ENCODE measurements around the gene PTPRJ. TPM values are rescaled to one million over a fixed set of nuclear protein-coding genes. Genes with fewer than 3 reads are reported as not detected.

The PTPRJ gene
- total RNA-seq, 1 experiment from 2014 or later = 43.7 TPM

DNA sequence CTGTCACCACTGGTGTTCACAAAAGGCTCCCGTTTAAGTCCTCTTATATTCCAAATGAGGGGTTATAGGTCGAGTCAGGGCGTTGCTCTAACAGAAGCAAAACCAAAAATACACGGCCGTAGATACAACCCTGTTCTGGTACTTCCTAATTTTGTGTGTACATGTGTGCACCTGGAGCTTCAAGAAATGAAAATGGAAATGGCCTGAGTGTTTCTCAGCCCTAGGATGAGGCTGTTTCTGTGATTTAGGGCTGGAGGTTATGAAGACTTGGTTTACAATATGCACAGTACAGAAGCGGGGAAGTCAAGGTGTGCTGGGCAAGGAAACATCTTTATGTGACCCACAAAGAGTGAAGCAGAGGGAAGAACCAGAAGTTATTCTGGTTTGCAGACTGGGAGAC lies 125.8 kb downstream of the PTPRJ start:
- H3K36me3 ChIP-seq (ENCODE audit: low read depth) = no peaks in the 10 kb centered on the region
- CTCF ChIA-PET = no interaction called here
- POLR2A ChIA-PET (ENCODE audit: unreplicated experiment) = no interaction called here
- H3F3A ChIP-seq (ENCODE audit: insufficient read depth, low read depth) = peaks cover 32% of the 10 kb centered on the region; the same call in 1 of the 2 replicates
- H2AFZ ChIP-seq = no peak overlapping the region
- H3K27ac ChIP-seq = no peak overlapping the region
- H3K4me2 ChIP-seq = no peak overlapping the region
- H3K4me1 ChIP-seq (replicated peaks; ENCODE audit: insufficient read depth) = peaks cover 41% of the 10 kb centered on the region
- H3K27me3 ChIP-seq (ENCODE audit: insufficient read depth, low read depth) = no peaks in the 10 kb centered on the region
- no peaks in the 10 kb centered on the region for H3K9me2 ChIP-seq (ENCODE audit: insufficient read depth)
- no peak for DNase-seq
- H3K79me2 ChIP-seq (ENCODE audit: low read depth) = peaks cover 66% of the 10 kb centered on the region
- H3K9me3 ChIP-seq (ENCODE audit: insufficient read depth, low read depth) = no peaks in the 10 kb centered on the region
- intact Hi-C loops (cut with micrococcal nuclease; ENCODE audit: unreplicated experiment) = no loop called here
- BruUV-seq (replicated peaks) = no TSS peak
- TF ChIP-seq, protein P1, sequence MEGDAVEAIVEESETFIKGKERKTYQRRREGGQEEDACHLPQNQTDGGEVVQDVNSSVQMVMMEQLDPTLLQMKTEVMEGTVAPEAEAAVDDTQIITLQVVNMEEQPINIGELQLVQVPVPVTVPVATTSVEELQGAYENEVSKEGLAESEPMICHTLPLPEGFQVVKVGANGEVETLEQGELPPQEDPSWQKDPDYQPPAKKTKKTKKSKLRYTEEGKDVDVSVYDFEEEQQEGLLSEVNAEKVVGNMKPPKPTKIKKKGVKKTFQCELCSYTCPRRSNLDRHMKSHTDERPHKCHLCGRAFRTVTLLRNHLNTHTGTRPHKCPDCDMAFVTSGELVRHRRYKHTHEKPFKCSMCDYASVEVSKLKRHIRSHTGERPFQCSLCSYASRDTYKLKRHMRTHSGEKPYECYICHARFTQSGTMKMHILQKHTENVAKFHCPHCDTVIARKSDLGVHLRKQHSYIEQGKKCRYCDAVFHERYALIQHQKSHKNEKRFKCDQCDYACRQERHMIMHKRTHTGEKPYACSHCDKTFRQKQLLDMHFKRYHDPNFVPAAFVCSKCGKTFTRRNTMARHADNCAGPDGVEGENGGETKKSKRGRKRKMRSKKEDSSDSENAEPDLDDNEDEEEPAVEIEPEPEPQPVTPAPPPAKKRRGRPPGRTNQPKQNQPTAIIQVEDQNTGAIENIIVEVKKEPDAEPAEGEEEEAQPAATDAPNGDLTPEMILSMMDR (conservative IDR thresholded peaks at IDR 0.05) = no peak
- TF ChIP-seq EZH2 (IDR thresholded peaks at IDR 0.05; ENCODE audit: low read depth) = no peak
- no peak overlapping the region for H3K4me3 ChIP-seq
- H4K20me1 ChIP-seq (ENCODE audit: insufficient read depth) = no peaks in the 10 kb centered on the region

DNA sequence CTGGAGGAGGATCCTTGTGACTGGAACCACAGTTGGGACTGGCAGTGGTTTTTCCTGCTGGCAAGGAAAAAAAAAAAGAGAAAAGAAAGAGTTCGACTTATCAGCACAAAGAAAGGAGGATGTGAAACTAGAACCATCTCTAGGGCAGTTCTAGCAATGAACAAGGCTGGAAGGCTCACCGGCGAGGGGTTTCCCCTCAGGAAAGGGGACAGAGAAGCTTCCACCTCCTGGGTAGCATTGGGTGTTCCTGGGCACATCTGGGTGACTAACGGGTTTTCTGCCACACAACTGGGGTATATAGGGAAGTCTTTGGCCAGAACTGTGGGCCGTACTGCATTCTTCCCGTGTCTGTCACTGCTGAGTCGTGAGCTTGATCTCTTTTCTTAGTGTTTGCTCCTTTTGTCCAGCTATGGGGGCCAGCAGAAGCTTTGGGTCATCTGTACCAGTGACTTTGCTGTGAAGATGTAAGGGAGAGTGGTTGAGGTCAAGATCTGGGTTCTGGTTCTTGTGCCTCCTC lies 126.9 kb downstream of the PTPRJ start:
- no peak overlapping the region for H2AFZ ChIP-seq
- POLR2A ChIA-PET (ENCODE audit: unreplicated experiment) = interaction anchor here (0.6 to 0.7 kb wide), 2 partner anchors 102 to 130 kb away, joined by 5 to 8 read pairs; no protein-coding TSS in a partner anchor
- H3K9me2 ChIP-seq (ENCODE audit: insufficient read depth) = no peaks in the 10 kb centered on the region
- H3K79me2 ChIP-seq (ENCODE audit: low read depth) = peaks cover 55% of the 10 kb centered on the region
- H3K9me3 ChIP-seq (ENCODE audit: insufficient read depth, low read depth) = no peaks in the 10 kb centered on the region
- no TSS peak for BruUV-seq (replicated peaks)
- DNase-seq = peak; percentile 26 to 73
- peak overlapping the region; percentile 43 for H3K27ac ChIP-seq
- H3K4me1 ChIP-seq (replicated peaks; ENCODE audit: insufficient read depth) = peaks cover 41% of the 10 kb centered on the region
- H3K36me3 ChIP-seq (ENCODE audit: low read depth) = no peaks in the 10 kb centered on the region
- CTCF ChIA-PET = interaction anchor here (1.0 to 1.4 kb wide), 3 partner anchors 42 to 172 kb away, joined by 6 to 16 read pairs (median 13); no protein-coding TSS in a partner anchor
- TF ChIP-seq, protein P1 (conservative IDR thresholded peaks at IDR 0.05) = no peak
- no peak for TF ChIP-seq EZH2 (IDR thresholded peaks at IDR 0.05; ENCODE audit: low read depth)
- peaks cover 32% of the 10 kb centered on the region; the same call in 1 of the 2 replicates for H3F3A ChIP-seq (ENCODE audit: insufficient read depth, low read depth)
- intact Hi-C loops (cut with micrococcal nuclease; ENCODE audit: unreplicated experiment) = no loop called here
- H3K4me2 ChIP-seq = peak overlapping the region; percentile 14
- H4K20me1 ChIP-seq (ENCODE audit: insufficient read depth) = no peaks in the 10 kb centered on the region
- no peaks in the 10 kb centered on the region for H3K27me3 ChIP-seq (ENCODE audit: insufficient read depth, low read depth)
- H3K4me3 ChIP-seq = no peak overlapping the region

DNA sequence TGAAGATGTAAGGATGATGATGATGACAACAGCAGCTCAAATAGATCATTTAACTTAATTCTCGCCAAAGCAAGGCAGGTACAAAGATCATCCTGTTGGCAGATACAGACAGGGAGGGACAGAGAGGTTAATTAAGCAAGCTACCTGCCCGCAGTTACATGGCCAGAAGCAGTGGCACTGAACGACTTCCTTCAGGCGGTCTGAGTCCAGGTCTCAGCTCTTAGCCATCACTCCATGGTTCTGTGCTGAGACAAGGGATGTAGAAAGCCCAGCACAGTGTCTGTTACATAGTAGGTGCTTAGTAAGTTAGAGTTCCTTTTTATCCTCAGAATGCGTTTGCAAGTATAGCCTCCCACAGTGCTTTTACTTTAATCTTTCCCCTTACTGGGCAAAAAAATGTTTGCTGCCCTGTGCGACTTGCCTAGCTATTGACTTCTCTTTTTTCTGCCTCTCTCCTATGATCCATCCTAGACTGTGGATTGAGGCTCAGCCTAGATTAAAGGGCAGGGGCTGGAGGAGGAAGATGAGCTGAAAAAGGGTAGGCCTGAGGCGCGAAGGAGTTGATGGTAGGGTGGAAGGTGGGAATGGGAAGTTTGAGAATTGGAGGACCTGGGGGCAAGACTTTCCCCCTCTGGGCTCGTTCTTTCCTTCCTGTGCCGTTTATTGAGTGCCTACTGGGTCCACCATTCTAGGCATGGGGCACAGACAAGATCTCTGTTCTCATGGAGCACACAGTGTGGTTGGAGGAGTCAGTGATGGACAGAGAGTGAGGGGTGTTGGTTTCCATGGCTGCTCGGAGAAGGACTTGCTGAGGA lies 128.1 kb downstream of the PTPRJ start:
- H2AFZ ChIP-seq = no peak overlapping the region
- TF ChIP-seq, protein P1 (conservative IDR thresholded peaks at IDR 0.05) = no peak
- no peak for TF ChIP-seq EZH2 (IDR thresholded peaks at IDR 0.05; ENCODE audit: low read depth)
- peak overlapping the region; percentile 73; the same call in 1 of the 2 replicates for H3K4me2 ChIP-seq
- no peaks in the 10 kb centered on the region for H4K20me1 ChIP-seq (ENCODE audit: insufficient read depth)
- H3K9me2 ChIP-seq (ENCODE audit: insufficient read depth) = no peaks in the 10 kb centered on the region
- no peaks in the 10 kb centered on the region for H3K27me3 ChIP-seq (ENCODE audit: insufficient read depth, low read depth)
- H3K27ac ChIP-seq = peak overlapping the region; percentile 49
- intact Hi-C loops (cut with micrococcal nuclease; ENCODE audit: unreplicated experiment) = loop anchor here (1.0 to 2.0 kb wide), 5 partner anchors 45 to 256 kb away; partner anchors contain the start of gene PTPRJ
- H3K4me1 ChIP-seq (replicated peaks; ENCODE audit: insufficient read depth) = peaks cover 41% of the 10 kb centered on the region
- CTCF ChIA-PET = interaction anchor here (0.5 to 1.6 kb wide), 12 partner anchors 10 to 173 kb away, joined by 3 to 16 read pairs (median 4); no protein-coding TSS in a partner anchor
- no peaks in the 10 kb centered on the region for H3K9me3 ChIP-seq (ENCODE audit: insufficient read depth, low read depth)
- H3F3A ChIP-seq (ENCODE audit: insufficient read depth, low read depth) = peaks cover 32% of the 10 kb centered on the region; the same call in 1 of the 2 replicates
- POLR2A ChIA-PET (ENCODE audit: unreplicated experiment) = interaction anchor here (0.6 to 1.0 kb wide), 4 partner anchors 45 to 324 kb away, joined by 5 to 11 read pairs (median 8); no protein-coding TSS in a partner anchor
- H3K79me2 ChIP-seq (ENCODE audit: low read depth) = peaks cover 47% of the 10 kb centered on the region
- peaks cover 3% of the 10 kb centered on the region; the same call in 1 of the 2 replicates for H3K36me3 ChIP-seq (ENCODE audit: low read depth)
- BruUV-seq (replicated peaks) = no TSS peak
- H3K4me3 ChIP-seq = no peak overlapping the region
- no peak for DNase-seq

All from PC-9 (cell line).